Sigmoid colon (tissue), 7 donors: ENCODE data around the gene IGSF6. TPM values are rescaled to one million over a fixed set of nuclear protein-coding genes. Genes with fewer than 3 reads are reported as not detected.

Source experiments
- DNase-seq: peaks from one replicate; pipeline ENCODE4 v3.0.0-alpha.2; 2019
- H3K27ac ChIP-seq, 4 donors: fragments of 200-600 bp; sonication (generic); one replicate each; pipeline ENCODE4 v1.5.1; 2016 to 2019; ENCODE audit warnings: mild to moderate bottlenecking in 1 of 4
- H3K27me3 ChIP-seq, 3 donors: fragments of 200-600 bp; sonication (generic); one replicate each; pipeline ENCODE4 v1.5.1; 2019; ENCODE audit warnings: mild to moderate bottlenecking in 1 of 3
- H3K36me3 ChIP-seq, 4 donors: fragments of 200-600 bp; sonication (generic); one replicate each; pipeline ENCODE4 v1.5.1; 2016 to 2019
- H3K4me1 ChIP-seq, 4 donors: fragments of 200-600 bp; sonication (generic); one replicate each; pipeline ENCODE4 v1.5.1; 2017 to 2019
- H3K4me3 ChIP-seq, 4 donors: fragments of 200-600 bp; sonication (generic); one replicate each; pipeline ENCODE4 v1.5.1; 2017 to 2019; ENCODE audit warnings: mild to moderate bottlenecking in 2 of 4, moderate library complexity in 1 of 4
- H3K9me3 ChIP-seq, 4 donors: fragments of 200-600 bp in 3 of 4; sonication (generic) in 3 of 4; one replicate each; pipeline versions ENCODE4 v1.5.1 to v1.6.1; 2013 to 2019
- CTCF ChIP-seq, 4 experiments: fragments of 450-650 bp in 3 of 4; fragments of 200-600 bp in 1 of 4; IDR thresholded peaks; one replicate each; pipeline ENCODE4 v1.5.1; 2016 to 2019; ENCODE audit warnings: antibody characterized with exemption in 4 of 4, mild to moderate bottlenecking in 3 of 4, moderate library complexity in 2 of 4
- EP300 ChIP-seq, 4 donors: sonication (generic); formaldehyde crosslinking; IDR thresholded peaks; one replicate each; pipeline ENCODE4 v1.6.1; 2017; ENCODE audit warnings: antibody characterized with exemption in 4 of 4
- POLR2A ChIP-seq, 2 donors: fragments of 450-650 bp; IDR thresholded peaks; one replicate each; pipeline ENCODE4 v1.6.1; 2016; ENCODE audit warnings: antibody characterized with exemption in 2 of 2, mild to moderate bottlenecking in 2 of 2, moderate library complexity in 2 of 2
- POLR2AphosphoS5 ChIP-seq, 4 donors: sonication (generic); formaldehyde crosslinking; IDR thresholded peaks; one replicate each; pipeline ENCODE4 v1.6.1; 2017; ENCODE audit warnings: antibody characterized with exemption in 4 of 4
- WGBS, 2 donors: extraction: QIAGEN DNeasy Blood & Tissue Kit; methylation state at CpG; one replicate each; pipeline ENCODE4 v1.1.7; 2013; 5-methylcytosine and 5-hydroxymethylcytosine counted together
- intact Hi-C: fragments of 100-400 bp; cut with DNase I; formaldehyde crosslinking; loops from one replicate; pipeline ENCODE4 v1.15.1; 2023
- polyA plus RNA-seq, 3 donors: library from polyadenylated mRNA; stranded (reverse); fragments of 200-250 nt; gene quantifications; one replicate each; pipeline ENCODE4 v1.2.3, GENCODE V29; 2013
- total RNA-seq, 4 donors: library from RNA; depleted of rRNA; stranded (reverse); fragments of >200 nt; gene quantifications; one replicate each; pipeline ENCODE4 v1.1.0, GENCODE V29; 2016
- donor health status: healthy with polysubstance abuse.
- donor health status: Bipolar disorder and iron deficiency.
- donor health status: healthy.

Gene IGSF6
- total and polyA plus RNA-seq, 7 donors, result 0.83 to 14.1 (median 3.0) TPM

- H3K4me3 ChIP-seq, result no peak overlapping the region
- H3K4me1 ChIP-seq, result peaks cover 0 to 57% (median 33%) of the 10 kb centered on the region in 4 donors
- H3K27me3 ChIP-seq, result no peaks in the 10 kb centered on the region
- intact Hi-C loops, result no loop called here
- H3K36me3 ChIP-seq, result no peaks in the 10 kb centered on the region
- peak overlapping the region in 2 of 4 donors; percentile 3 to 52 for H3K27ac ChIP-seq
- no peak for TF ChIP-seq POLR2AphosphoS5 (IDR thresholded peaks at IDR 0.05)
- TF ChIP-seq CTCF (IDR thresholded peaks at IDR 0.05), result no peak
- TF ChIP-seq POLR2A (IDR thresholded peaks at IDR 0.05), result no peak
- TF ChIP-seq EP300 (IDR thresholded peaks at IDR 0.05), result no peak
- no peak for DNase-seq
- H3K9me3 ChIP-seq, result no peaks in the 10 kb centered on the region
- 57 to 78% methylated on average over 7 of the region's 7 CpGs for WGBS, 2 donors
These were observed 40.6 kb downstream of the IGSF6 start for GRCh38 chr16:21611556-21612384.

- intact Hi-C loops, result no loop called here
- TF ChIP-seq EP300 (IDR thresholded peaks at IDR 0.05), result no peak
- TF ChIP-seq CTCF (IDR thresholded peaks at IDR 0.05), result no peak
- TF ChIP-seq POLR2A (IDR thresholded peaks at IDR 0.05), result no peak
- TF ChIP-seq POLR2AphosphoS5 (IDR thresholded peaks at IDR 0.05), result no peak
- H3K9me3 ChIP-seq, result no peaks in the 10 kb centered on the region
- H3K27ac ChIP-seq, result no peak overlapping the region
- no peak for DNase-seq
- H3K27me3 ChIP-seq, result no peaks in the 10 kb centered on the region
- H3K4me3 ChIP-seq, result no peak overlapping the region
- WGBS, 2 donors, result 46 to 62% methylated on average over 4 of the region's 4 CpGs
- H3K36me3 ChIP-seq, result no peaks in the 10 kb centered on the region
- H3K4me1 ChIP-seq, result peaks cover 0 to 57% (median 33%) of the 10 kb centered on the region in 4 donors
These were observed 41.2 kb downstream of the IGSF6 start for GRCh38 chr16:21611198-21611555.

- TF ChIP-seq EP300 (IDR thresholded peaks at IDR 0.05) (no peak), POLR2A (IDR thresholded peaks at IDR 0.05) (no peak), CTCF (IDR thresholded peaks at IDR 0.05) (no peak), POLR2AphosphoS5 (IDR thresholded peaks at IDR 0.05) (no peak)
- WGBS, 2 donors, result 16 to 42% methylated on average over 2 of the region's 2 CpGs
- Histone ChIP-seq H3K4me3 (no peak overlapping the region), H3K27me3 (no peaks in the 10 kb centered on the region), H3K27ac (no peak overlapping the region), H3K4me1 (peaks cover 0 to 60% (median 33%) of the 10 kb centered on the region in 4 donors), H3K9me3 (no peaks in the 10 kb centered on the region), H3K36me3 (no peaks in the 10 kb centered on the region)
- DNase-seq, result no peak
- intact Hi-C loops, result no loop called here
These were observed 41.6 kb downstream of the IGSF6 start for GRCh38 chr16:21610766-21611165.

- intact Hi-C loops, result no loop called here
- DNase-seq, result no peak
- 82 to 88% methylated on average over 3 of the region's 3 CpGs for WGBS, 2 donors
- Histone ChIP-seq H3K4me1 (peaks cover 0 to 66% (median 35%) of the 10 kb centered on the region in 4 donors), H3K27ac (no peak overlapping the region), H3K4me3 (no peak overlapping the region), H3K36me3 (no peaks in the 10 kb centered on the region), H3K9me3 (no peaks in the 10 kb centered on the region), H3K27me3 (no peaks in the 10 kb centered on the region)
- no peak for TF ChIP-seq CTCF (IDR thresholded peaks at IDR 0.05)
- no peak for TF ChIP-seq POLR2A (IDR thresholded peaks at IDR 0.05)
- no peak for TF ChIP-seq POLR2AphosphoS5 (IDR thresholded peaks at IDR 0.05)
- no peak for TF ChIP-seq EP300 (IDR thresholded peaks at IDR 0.05)
These were observed 42.3 kb downstream of the IGSF6 start for GRCh38 chr16:21610006-21610544.
